GM12892 (cell line): ENCODE results near the gene IL27RA.

ENCODE experiments used
- POLR2A ChIP-seq: IDR thresholded peaks from 2 replicates; pipeline ENCODE4 v1.6.1; 2011; ENCODE audit warnings: low read depth, low read length, control low read depth
- POLR2AphosphoS5 ChIP-seq: IDR thresholded peaks from 2 replicates; pipeline ENCODE4 v1.6.1; 2011; ENCODE audit warnings: low read depth, low read length, control low read depth
- TAF1 ChIP-seq: IDR thresholded peaks from 2 replicates; pipeline ENCODE4 v1.6.1; 2011; ENCODE audit warnings: low read depth, mild to moderate bottlenecking, control low read depth, low read length, borderline replicate concordance

DNA sequence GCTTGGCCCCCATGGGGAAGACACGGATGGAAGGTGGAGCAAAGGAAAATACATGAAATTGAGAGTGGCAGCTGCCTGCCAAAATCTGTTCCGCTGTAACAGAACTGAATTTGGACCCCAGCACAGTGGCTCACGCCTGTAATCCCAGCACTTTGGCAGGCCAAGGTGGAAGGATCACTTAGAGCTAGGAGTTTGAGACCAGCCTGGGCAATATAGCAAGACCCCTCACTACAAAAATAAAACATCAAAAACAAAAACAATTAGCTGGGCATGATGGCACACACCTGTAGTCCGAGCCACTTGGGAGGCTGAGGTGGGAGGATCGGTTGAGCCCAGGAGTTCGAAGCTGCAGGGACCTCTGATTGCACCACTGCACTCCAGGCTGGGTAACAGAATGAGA is 20.9 kb downstream of the IL27RA start:
- no peak for TF ChIP-seq POLR2A
- no peak for TF ChIP-seq TAF1
- no peak for TF ChIP-seq POLR2AphosphoS5
